CD4-positive, alpha-beta memory T cell (primary cell): ENCODE results near the gene DNAL1. TPM values are rescaled to one million over a fixed set of nuclear protein-coding genes. Genes with fewer than 3 reads are reported as not detected.
"Not testable (repeated sequence)": the region's sequence is repeated elsewhere in the genome, so short reads cannot be mapped to it uniquely, and the experiment has no call there.

Experiments used
- CTCF ChIA-PET: fragments of 350-600 bp; sonication (Branson Sonifier 250); formaldehyde crosslinking; loops from one replicate; lab custom pipeline; 2021; ENCODE audit warnings: inconsistent platforms; ENCODE audit not compliant: partially characterized antibody; lab: Charles Lee
- POLR2A ChIA-PET: fragments of 350-600 bp; sonication (Branson Sonifier 250); formaldehyde crosslinking; loops from one replicate; lab custom pipeline; 2021; ENCODE audit not compliant: partially characterized antibody; lab: Charles Lee
- DNase-seq, 5 donors: peaks; one replicate each; pipeline versions ENCODE4 v3.0.0 to v3.0.0-alpha.2; 2020 to 2022; ENCODE audit warnings: mixed read lengths in 1 of 5
- H3K27ac ChIP-seq: one replicate; pipeline ENCODE4 v1.7.0; 2013; ENCODE audit warnings: low read depth, low read length
- H3K27me3 ChIP-seq: 2 replicates; pipeline ENCODE4 v1.7.0; 2013; ENCODE audit warnings: mild to moderate bottlenecking, low read length, moderate library complexity; ENCODE audit not compliant: insufficient read depth
- H3K36me3 ChIP-seq: 2 replicates; pipeline ENCODE4 v1.7.0; 2013; ENCODE audit warnings: mild to moderate bottlenecking, low read length, moderate library complexity; ENCODE audit not compliant: insufficient read depth
- H3K4me1 ChIP-seq: 2 replicates; pipeline ENCODE4 v1.7.0; 2013; ENCODE audit warnings: mild to moderate bottlenecking, low read length, moderate library complexity; ENCODE audit not compliant: insufficient read depth
- H3K4me3 ChIP-seq, 2 donors: one replicate each; pipeline ENCODE4 v1.7.0; 2013; ENCODE audit warnings: low read length in 2 of 2, mild to moderate bottlenecking in 1 of 2
- H3K9me3 ChIP-seq, 2 donors: one replicate each; pipeline ENCODE4 v1.7.0; 2013; ENCODE audit warnings: low read length in 2 of 2, control low read depth in 1 of 2; ENCODE audit not compliant: control insufficient read depth in 1 of 2
- H3K27ac Mint-ChIP-seq, 7 donors: one replicate each; pipeline ENCODE4 v1.8.0; 2020 to 2021; ENCODE audit warnings: mixed read lengths in 7 of 7, mild to moderate bottlenecking in 6 of 7, inconsistent platforms in 3 of 7, moderate library complexity in 3 of 7
- H3K27me3 Mint-ChIP-seq, 2 donors: one replicate each; pipeline ENCODE4 v1.8.0; 2020 to 2021; ENCODE audit warnings: mixed read lengths in 2 of 2
- H3K36me3 Mint-ChIP-seq, 2 donors: one replicate each; pipeline ENCODE4 v1.8.0; 2020 to 2021; ENCODE audit warnings: mixed read lengths in 2 of 2, inconsistent platforms in 1 of 2, mild to moderate bottlenecking in 1 of 2
- H3K4me1 Mint-ChIP-seq, 4 donors: one replicate each; pipeline ENCODE4 v1.8.0; 2020 to 2021; ENCODE audit warnings: mixed read lengths in 4 of 4, mild to moderate bottlenecking in 1 of 4
- H3K4me3 Mint-ChIP-seq, 8 donors: one replicate each; pipeline ENCODE4 v1.8.0; 2020 to 2021; ENCODE audit warnings: mixed read lengths in 8 of 8, mild to moderate bottlenecking in 7 of 8, moderate library complexity in 6 of 8, inconsistent platforms in 3 of 8
- H3K9me3 Mint-ChIP-seq, 8 donors: one replicate each; pipeline ENCODE4 v1.8.0; 2020 to 2021; ENCODE audit warnings: mixed read lengths in 8 of 8, mild to moderate bottlenecking in 5 of 8, inconsistent platforms in 3 of 8, moderate library complexity in 1 of 8
- intact Hi-C: fragments of 100-400 bp; cut with micrococcal nuclease; formaldehyde crosslinking; loops from one replicate; pipeline ENCODE4 v1.15.1; 2023
- polyA plus RNA-seq, 2 donors: library from polyadenylated mRNA; unstranded; fragments of 300-500 nt; fragmentation: Illumina TruSeq; gene quantifications; one replicate each; pipeline ENCODE4 v1.2.3, GENCODE V29; 2021
- total RNA-seq, 2 experiments: library from RNA; stranded (reverse); gene quantifications; one replicate each; pipeline ENCODE4 v1.2.3, GENCODE V29; 2021

The DNAL1 gene
- total and polyA plus RNA-seq, 4 experiments from 2014 or later, result 5.4 to 8.6 (median 8.1) TPM

DNA sequence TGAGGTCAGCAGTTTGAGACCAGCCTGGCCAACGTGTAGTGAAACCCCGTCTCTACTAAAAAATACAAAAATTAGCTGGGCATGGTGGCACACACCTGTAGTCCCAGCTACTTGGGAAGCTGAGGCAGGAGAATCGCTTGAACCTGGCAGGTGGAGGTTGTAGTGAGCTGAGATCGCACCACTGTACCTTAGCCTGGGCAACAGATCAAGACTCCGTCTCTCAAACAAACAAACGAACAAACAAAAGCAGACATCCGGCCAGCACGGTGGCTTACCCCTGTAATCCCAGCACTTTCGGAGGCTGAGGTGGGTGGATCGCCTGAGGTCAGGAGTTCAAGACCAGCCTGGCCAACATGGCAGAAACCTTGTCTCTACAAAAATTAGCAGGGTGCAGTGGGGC lies 8.4 kb upstream of the DNAL1 start:
- H3K9me3 ChIP-seq, DNase-seq, intact Hi-C loops, H3K27ac ChIP-seq, H3K4me1 Mint-ChIP-seq, H3K4me3 Mint-ChIP-seq, H3K9me3 Mint-ChIP-seq, H3K36me3 Mint-ChIP-seq, H3K27ac Mint-ChIP-seq, H3K27me3 ChIP-seq, H3K27me3 Mint-ChIP-seq, H3K36me3 ChIP-seq, H3K4me3 ChIP-seq, H3K4me1 ChIP-seq: not testable (repeated sequence)
- ChIA-PET CTCF (interaction anchor here (3.6 kb wide), 1 partner anchor 128 kb away, joined by 25 read pairs; no protein-coding TSS in a partner anchor), POLR2A (interaction anchor here (2.7 kb wide), 1 partner anchor 8 kb away, joined by 8 read pairs; the partner anchor contains the start of gene DNAL1)

DNA sequence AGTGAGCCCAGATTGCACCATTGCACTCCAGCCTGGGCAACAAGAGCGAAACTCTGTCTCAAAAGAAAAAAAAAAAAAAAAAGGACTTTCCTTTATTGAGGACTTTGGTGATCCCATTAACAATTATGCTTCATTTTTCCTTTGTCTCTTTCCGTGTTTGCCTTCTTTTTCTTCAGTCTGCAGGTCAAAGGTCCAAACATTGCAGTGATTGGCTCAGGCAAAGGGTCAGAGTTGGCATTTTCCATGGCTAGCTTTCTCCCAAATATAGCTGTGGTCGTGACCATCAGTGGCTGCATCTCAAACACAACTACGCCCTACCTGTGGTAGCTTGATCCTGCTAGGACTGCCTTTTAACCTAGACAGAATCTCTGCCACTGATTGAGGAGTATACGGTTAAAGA lies 7.0 kb upstream of the DNAL1 start:
- H3K4me1 Mint-ChIP-seq, result peaks cover 3 to 7% (median 4%) of the 10 kb centered on the region in 4 donors
- CTCF ChIA-PET, result interaction anchor here (3.6 kb wide), 1 partner anchor 130 kb away, joined by 25 read pairs; no protein-coding TSS in a partner anchor
- no peaks in the 10 kb centered on the region for H3K36me3 ChIP-seq
- peaks cover 8% of the 10 kb centered on the region for H3K4me1 ChIP-seq
- H3K9me3 Mint-ChIP-seq, result peaks cover 0 to 1% (median 0%) of the 10 kb centered on the region in 8 donors
- intact Hi-C loops, result no loop called here
- no peak overlapping the region for H3K4me3 ChIP-seq
- H3K9me3 ChIP-seq, result no peaks in the 10 kb centered on the region
- H3K4me3 Mint-ChIP-seq, result no peak overlapping the region
- no peak overlapping the region for H3K27ac Mint-ChIP-seq
- H3K27ac ChIP-seq, result no peak overlapping the region
- H3K27me3 ChIP-seq, result no peaks in the 10 kb centered on the region
- POLR2A ChIA-PET, result interaction anchor here (1.6 kb wide), 1 partner anchor 25 kb away, joined by 4 read pairs; the partner anchor contains the start of gene ACOT6
- peaks cover 3 to 8% of the 10 kb centered on the region in 2 donors for H3K27me3 Mint-ChIP-seq
- DNase-seq, result no peak
- no peaks in the 10 kb centered on the region for H3K36me3 Mint-ChIP-seq

DNA sequence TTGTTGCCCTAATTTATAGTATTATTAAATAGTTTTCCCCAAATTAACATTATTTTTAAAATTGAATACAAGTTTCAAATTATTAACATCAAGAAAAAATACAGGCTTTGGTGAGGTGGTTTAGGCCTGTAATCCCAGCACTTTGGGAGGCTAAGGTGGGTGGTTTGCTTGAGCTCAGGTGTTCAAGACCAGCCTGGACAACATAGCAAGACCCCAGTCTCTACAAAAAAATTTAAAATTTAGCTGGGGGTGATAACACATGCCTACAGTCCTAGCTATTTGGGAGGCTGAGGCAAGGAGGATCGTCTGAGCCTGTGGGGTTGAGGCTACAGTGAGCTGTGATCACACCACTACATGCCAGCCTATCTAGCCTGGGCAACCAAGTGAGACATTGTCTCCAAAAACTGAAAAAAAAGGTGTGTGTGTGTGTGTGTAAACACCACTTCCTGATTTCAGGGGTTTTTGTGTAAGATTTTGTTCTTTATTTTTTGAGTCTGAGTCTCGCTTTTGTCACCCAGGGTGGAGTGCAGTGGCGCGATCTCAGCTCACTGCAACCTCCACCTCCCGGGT lies 3.9 kb upstream of the DNAL1 start:
- ChIA-PET POLR2A (no interaction called here), CTCF (interaction anchor here (1.5 kb wide), 1 partner anchor 70 kb away, joined by 4 read pairs; no protein-coding TSS in a partner anchor)
- Mint-ChIP-seq H3K27ac (peak overlapping the region in 1 of 7 donors; percentile 37), H3K36me3 (peaks cover 0 to 4% of the 10 kb centered on the region in 2 donors), H3K27me3 (no peaks in the 10 kb centered on the region), H3K9me3 (no peaks in the 10 kb centered on the region), H3K4me3 (no peak overlapping the region), H3K4me1 (peaks cover 11 to 17% (median 16%) of the 10 kb centered on the region in 4 donors)
- no peak overlapping the region for H3K4me3 ChIP-seq
- intact Hi-C loops, result no loop called here
- no peak overlapping the region for H3K27ac ChIP-seq
- H3K36me3 ChIP-seq, result no peaks in the 10 kb centered on the region
- DNase-seq, result no peak
- H3K4me1 ChIP-seq, result peaks cover 10% of the 10 kb centered on the region
- H3K27me3 ChIP-seq, result no peaks in the 10 kb centered on the region
- H3K9me3 ChIP-seq, result no peaks in the 10 kb centered on the region

DNA sequence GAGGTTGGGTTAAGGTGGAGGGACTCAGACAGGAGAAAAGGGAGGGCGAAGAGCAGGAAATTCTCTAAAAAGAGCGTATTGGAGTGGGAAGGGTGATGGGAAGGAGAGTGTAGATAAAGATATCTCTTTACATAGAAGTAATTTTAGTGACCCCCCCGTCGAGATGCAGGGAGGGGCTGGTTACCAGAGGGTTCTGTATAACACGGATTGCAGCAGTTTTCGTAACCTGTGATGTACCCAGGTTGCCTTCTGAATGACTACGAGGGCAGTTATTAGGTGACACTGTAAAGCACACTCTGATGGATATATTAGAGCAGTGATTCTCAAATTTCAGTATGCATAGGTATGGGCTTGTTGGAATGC lies 443 bp downstream of the DNAL1 start:
- peak overlapping the region; percentile 89 to 99 (median 95) for H3K4me3 Mint-ChIP-seq
- Histone ChIP-seq H3K4me1 (peaks cover 11% of the 10 kb centered on the region), H3K27ac (peak overlapping the region; percentile 64), H3K27me3 (no peaks in the 10 kb centered on the region), H3K9me3 (no peaks in the 10 kb centered on the region), H3K4me3 (peak overlapping the region; percentile 73 to 81), H3K36me3 (no peaks in the 10 kb centered on the region)
- H3K9me3 Mint-ChIP-seq, result no peaks in the 10 kb centered on the region
- H3K27ac Mint-ChIP-seq, result peak overlapping the region; percentile 76 to 97 (median 97)
- ChIA-PET POLR2A (interaction anchor here (0.9 to 2.6 kb wide), 9 partner anchors 9 to 587 kb away, joined by 3 to 17 read pairs (median 8); partner anchors contain the start of genes ACOT2, ACOT4, ACOT6 and RBM25), CTCF (interaction anchor here (0.8 to 2.3 kb wide), 5 partner anchors 12 to 181 kb away, joined by 3 to 18 read pairs (median 4); no protein-coding TSS in a partner anchor)
- no peaks in the 10 kb centered on the region for H3K27me3 Mint-ChIP-seq
- peaks cover 0 to 4% of the 10 kb centered on the region in 2 donors for H3K36me3 Mint-ChIP-seq
- DNase-seq, result no peak
- intact Hi-C loops, result no loop called here
- H3K4me1 Mint-ChIP-seq, result peaks cover 11 to 19% (median 17%) of the 10 kb centered on the region in 4 donors

DNA sequence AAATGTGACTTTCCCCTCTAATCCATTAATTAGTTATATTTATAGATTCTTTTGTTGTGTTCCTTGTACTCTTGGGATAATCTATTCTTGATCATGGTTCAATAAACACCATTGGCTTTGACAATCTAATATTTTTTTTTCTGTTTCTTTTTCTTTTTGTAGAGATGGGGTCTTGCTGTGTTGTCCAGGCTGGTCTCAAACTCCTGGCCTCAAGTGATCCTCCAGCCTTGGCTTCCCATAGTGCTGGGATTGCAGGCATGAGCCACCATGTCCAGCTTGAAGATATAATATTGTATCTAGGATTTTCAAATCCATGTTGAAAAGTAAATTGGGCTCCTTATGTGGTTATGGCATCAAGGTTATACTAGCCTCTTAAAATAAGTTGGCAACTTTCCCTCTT lies 6.2 kb downstream of the DNAL1 start:
- H3K27ac ChIP-seq, result no peak overlapping the region
- ChIA-PET CTCF (interaction anchor here (1.2 kb wide), 1 partner anchor 11 kb away, joined by 3 read pairs; no protein-coding TSS in a partner anchor), POLR2A (interaction anchor here (0.6 to 1.3 kb wide), 2 partner anchors 18 to 90 kb away, joined by 3 read pairs; no protein-coding TSS in a partner anchor)
- H3K4me3 ChIP-seq, result no peak overlapping the region
- no peaks in the 10 kb centered on the region for H3K27me3 ChIP-seq
- Mint-ChIP-seq H3K36me3 (peaks cover 4 to 12% of the 10 kb centered on the region in 2 donors), H3K27ac (no peak overlapping the region), H3K4me1 (peaks cover 0 to 2% (median under 1%) of the 10 kb centered on the region in 4 donors), H3K9me3 (no peaks in the 10 kb centered on the region), H3K27me3 (no peaks in the 10 kb centered on the region), H3K4me3 (no peak overlapping the region)
- H3K9me3 ChIP-seq, result no peaks in the 10 kb centered on the region
- intact Hi-C loops, result no loop called here
- no peak for DNase-seq
- no peaks in the 10 kb centered on the region for H3K36me3 ChIP-seq
- H3K4me1 ChIP-seq, result no peaks in the 10 kb centered on the region

DNA sequence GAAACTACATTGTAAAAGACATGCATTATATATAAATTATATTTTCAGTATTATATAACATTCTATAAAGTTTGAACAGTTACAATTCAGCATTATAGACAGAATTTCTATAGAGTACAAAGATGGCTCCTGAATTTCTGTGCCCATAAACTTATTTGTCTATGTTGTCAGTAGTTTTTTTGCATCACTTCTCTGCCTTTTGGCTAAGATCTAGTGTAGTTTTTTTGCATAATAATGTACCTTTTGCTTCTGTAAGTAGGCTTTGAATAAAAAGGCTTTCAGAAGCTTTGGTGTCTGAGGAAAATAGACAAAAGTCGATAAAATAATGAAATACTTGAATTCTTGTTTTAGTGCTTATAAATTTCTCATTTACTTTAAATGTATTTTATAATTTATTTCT lies 11.1 kb downstream of the DNAL1 start:
- Mint-ChIP-seq H3K27ac (no peak overlapping the region), H3K4me3 (no peak overlapping the region), H3K4me1 (peaks cover 0 to 2% (median 0%) of the 10 kb centered on the region in 4 donors), H3K27me3 (no peaks in the 10 kb centered on the region), H3K36me3 (peaks cover 9 to 20% of the 10 kb centered on the region in 2 donors), H3K9me3 (no peaks in the 10 kb centered on the region)
- no peaks in the 10 kb centered on the region for H3K9me3 ChIP-seq
- no peak overlapping the region for H3K4me3 ChIP-seq
- ChIA-PET CTCF (no interaction called here), POLR2A (no interaction called here)
- no peaks in the 10 kb centered on the region for H3K27me3 ChIP-seq
- no peak overlapping the region for H3K27ac ChIP-seq
- no peaks in the 10 kb centered on the region for H3K36me3 ChIP-seq
- H3K4me1 ChIP-seq, result no peaks in the 10 kb centered on the region
- intact Hi-C loops, result no loop called here
- no peak for DNase-seq

DNA sequence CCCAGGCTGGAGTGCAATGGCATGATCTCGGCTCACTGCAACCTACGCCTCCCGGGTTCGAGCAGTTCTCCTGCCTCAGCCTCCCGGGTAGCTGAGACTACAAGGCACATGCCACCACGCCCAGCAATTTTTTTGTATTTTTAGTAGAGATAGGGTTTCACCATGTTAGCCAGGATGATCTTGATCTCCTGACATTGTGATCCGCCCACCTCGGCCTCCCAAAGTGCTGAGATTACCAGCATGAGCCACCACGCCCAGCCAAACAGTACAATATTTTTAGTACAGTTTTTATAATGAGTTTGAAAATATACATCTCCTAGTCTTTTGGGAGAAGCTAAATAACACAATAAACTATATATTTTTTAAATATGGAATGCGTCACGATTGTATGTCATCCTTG lies 14.4 kb downstream of the DNAL1 start:
- POLR2A ChIA-PET, H3K27me3 ChIP-seq, CTCF ChIA-PET, H3K27ac ChIP-seq, DNase-seq, H3K4me1 Mint-ChIP-seq, intact Hi-C loops, H3K4me1 ChIP-seq, H3K9me3 ChIP-seq, H3K27me3 Mint-ChIP-seq, H3K4me3 Mint-ChIP-seq, H3K27ac Mint-ChIP-seq, H3K9me3 Mint-ChIP-seq, H3K4me3 ChIP-seq, H3K36me3 ChIP-seq: not testable (repeated sequence)
- H3K36me3 Mint-ChIP-seq, result peaks cover 15 to 21% of the 10 kb centered on the region in 2 donors
